ENCODE measurements around the gene IRF2BPL. TPM values are rescaled to one million over a fixed set of nuclear protein-coding genes. Genes with fewer than 3 reads are reported as not detected.

The IRF2BPL gene
- total RNA-seq, 2 experiments from 2014 or later = 26.0 to 29.9 TPM

DNA sequence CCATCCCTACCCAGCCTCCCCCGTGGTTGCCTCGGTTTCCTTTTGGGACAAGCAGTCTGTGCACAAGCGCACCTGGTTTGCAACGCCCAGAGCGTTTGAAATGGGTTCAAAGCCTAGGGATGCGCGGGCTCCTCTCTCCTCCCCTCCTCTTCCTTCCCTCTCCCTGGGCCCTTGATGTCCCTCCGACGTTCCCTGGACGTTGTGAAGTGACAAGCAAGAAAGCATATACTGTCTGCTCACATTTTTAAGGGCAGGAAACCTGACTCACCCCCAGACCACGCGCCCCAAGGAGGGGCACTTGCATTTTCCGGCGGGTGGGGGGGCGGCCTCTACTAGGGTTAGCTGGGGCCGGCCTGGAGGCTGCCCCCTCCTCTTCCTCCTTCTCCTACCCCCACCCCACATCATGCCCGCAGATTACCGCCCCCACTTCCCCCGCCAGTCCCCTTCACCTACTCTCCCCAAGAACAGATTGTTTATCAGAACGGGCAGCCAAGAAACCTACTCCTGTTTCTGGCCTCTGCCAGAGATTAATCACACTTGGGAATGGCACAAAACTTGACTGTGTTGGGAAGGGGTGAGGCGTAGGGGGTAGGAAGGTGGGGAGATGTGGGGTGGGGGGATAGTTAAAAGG, 9.5 kb upstream of the IRF2BPL start:
- H3K9me3 Mint-ChIP-seq = no peaks in the 10 kb centered on the region
- CTCF ChIA-PET = interaction anchor here (1.7 kb wide), 1 partner anchor 162 kb away, joined by 7 read pairs; no protein-coding TSS in a partner anchor
- peaks cover 89% of the 10 kb centered on the region for H3K4me1 Mint-ChIP-seq

DNA sequence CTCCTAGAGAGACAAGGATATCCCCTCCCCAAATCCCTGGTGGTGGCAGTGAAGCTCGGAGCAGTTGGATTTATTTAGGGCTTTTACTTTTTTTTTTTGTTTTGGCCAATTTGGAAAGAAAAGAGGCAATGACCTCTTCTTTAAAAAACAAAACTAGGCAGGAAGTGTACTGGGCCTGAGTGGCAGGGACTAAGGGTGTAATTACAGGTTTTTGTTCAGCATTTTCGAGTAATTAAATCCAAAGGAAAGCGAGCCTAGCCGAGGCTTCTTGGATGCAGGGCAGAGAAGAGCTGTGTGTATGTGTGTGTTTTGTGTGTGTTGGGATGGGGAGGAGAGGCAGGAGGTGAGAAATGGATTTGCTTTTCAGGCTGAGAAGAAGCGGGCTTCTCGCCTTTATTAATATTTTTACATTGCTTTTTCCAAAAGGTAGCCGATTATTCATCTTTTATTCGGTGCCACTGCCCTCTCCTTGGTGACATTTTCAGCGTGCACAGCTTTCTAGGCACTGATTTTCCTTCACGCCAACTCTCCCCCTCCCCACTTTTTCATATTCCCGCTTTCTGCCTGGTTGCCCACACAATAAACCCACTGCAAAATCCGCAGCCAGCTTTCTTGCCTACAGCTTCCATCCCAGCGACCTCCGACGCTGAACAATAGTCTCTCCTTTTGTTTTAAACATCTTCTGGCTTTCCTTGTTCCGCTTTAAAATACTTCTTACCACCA, 8.9 kb upstream of the IRF2BPL start:
- Mint-ChIP-seq H3K36me3 (ENCODE audit: low read depth) (peaks cover 3% of the 10 kb centered on the region), H3K4me1 (peaks cover 90% of the 10 kb centered on the region), H3K27ac (peak overlapping the region; percentile 97), H3K4me3 (peak overlapping the region; percentile 64), H3K9me3 (no peaks in the 10 kb centered on the region), H3K27me3 (no peaks in the 10 kb centered on the region)
- ChIA-PET POLR2A (no interaction called here), CTCF (interaction anchor here (1.1 to 1.4 kb wide), 2 partner anchors 8 to 161 kb away, joined by 4 read pairs; no protein-coding TSS in a partner anchor)
- no peak for DNase-seq

More for the DNA sequence above, 9.5 kb upstream of the IRF2BPL start:
- peak overlapping the region; percentile 97 for H3K27ac Mint-ChIP-seq
- peaks cover 3% of the 10 kb centered on the region for H3K36me3 Mint-ChIP-seq (ENCODE audit: low read depth)
- peak overlapping the region; percentile 64 for H3K4me3 Mint-ChIP-seq
- POLR2A ChIA-PET = no interaction called here
- H3K27me3 Mint-ChIP-seq = no peaks in the 10 kb centered on the region
- peak; percentile 47 for DNase-seq

DNA sequence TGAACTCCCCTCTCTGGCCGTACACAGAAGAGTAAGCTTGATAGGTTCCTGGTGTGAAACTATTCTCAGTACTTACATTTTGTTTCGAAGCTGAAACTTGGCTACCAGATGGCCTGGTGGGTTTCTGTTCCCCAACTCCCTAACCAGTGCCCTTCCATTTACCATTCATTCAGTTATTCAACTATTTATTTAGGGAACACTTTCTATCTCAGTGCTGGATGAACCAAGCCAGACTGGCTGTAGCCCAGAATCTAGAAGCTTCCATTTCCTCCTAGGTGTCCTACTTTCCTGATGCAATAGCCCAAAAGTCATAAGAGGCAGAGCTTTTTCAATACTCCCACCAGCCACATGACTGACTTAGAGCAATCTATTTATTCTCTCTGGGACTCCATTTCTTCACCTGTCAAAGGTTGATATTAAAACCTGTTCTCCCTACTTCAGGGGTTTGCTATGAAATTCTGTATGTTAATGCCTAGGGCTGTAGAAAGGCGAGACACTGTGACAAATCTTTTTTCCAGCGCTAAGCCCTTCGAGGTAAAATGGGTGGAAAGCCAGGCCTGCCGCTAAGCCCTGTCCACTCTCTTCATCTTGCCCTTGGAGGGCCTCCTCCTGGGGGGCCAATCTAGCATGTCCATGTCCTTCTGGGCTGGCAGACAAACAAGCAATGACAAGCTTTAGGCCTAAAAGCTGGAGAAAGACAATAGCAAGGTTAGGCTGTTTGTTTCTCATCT, 8.1 kb upstream of the IRF2BPL start:
- Mint-ChIP-seq H3K4me1 (peaks cover 90% of the 10 kb centered on the region), H3K36me3 (ENCODE audit: low read depth) (peaks cover 3% of the 10 kb centered on the region), H3K9me3 (no peaks in the 10 kb centered on the region), H3K4me3 (no peak overlapping the region), H3K27me3 (no peaks in the 10 kb centered on the region), H3K27ac (peak overlapping the region; percentile 97)
- no peak for DNase-seq
- POLR2A ChIA-PET = no interaction called here
- CTCF ChIA-PET = interaction anchor here (1.1 to 2.9 kb wide), 3 partner anchors 8 to 161 kb away, joined by 4 to 17 read pairs (median 4); no protein-coding TSS in a partner anchor

DNA sequence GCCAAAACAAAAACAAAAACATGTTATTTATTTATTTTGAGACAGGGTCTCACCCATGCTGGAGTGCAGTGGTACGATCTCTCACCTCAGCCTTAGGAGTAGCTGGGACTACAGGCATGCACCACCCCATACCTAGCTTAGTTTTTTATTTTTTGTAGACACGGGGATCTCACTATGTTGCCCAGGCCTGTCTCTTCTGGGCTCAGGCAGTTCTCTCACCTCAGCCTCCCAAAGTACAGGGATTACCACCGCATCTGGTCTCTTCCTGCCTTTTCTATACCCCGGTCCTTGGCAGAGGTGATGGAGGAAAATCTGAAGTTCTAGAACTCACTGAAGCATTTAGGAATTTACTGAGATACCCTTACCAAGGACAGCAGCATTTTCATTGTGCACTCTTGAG, 6.8 kb upstream of the IRF2BPL start:
- Mint-ChIP-seq H3K27ac (no peak overlapping the region), H3K9me3 (no peaks in the 10 kb centered on the region), H3K4me1 (peaks cover 87% of the 10 kb centered on the region), H3K27me3 (no peaks in the 10 kb centered on the region), H3K36me3 (ENCODE audit: low read depth) (peaks cover 3% of the 10 kb centered on the region), H3K4me3 (peak overlapping the region; percentile 9)
- ChIA-PET POLR2A (no interaction called here), CTCF (interaction anchor here (1.0 to 2.9 kb wide), 3 partner anchors 74 to 122 kb away, joined by 5 to 17 read pairs (median 6); no protein-coding TSS in a partner anchor)
- no peak for DNase-seq

DNA sequence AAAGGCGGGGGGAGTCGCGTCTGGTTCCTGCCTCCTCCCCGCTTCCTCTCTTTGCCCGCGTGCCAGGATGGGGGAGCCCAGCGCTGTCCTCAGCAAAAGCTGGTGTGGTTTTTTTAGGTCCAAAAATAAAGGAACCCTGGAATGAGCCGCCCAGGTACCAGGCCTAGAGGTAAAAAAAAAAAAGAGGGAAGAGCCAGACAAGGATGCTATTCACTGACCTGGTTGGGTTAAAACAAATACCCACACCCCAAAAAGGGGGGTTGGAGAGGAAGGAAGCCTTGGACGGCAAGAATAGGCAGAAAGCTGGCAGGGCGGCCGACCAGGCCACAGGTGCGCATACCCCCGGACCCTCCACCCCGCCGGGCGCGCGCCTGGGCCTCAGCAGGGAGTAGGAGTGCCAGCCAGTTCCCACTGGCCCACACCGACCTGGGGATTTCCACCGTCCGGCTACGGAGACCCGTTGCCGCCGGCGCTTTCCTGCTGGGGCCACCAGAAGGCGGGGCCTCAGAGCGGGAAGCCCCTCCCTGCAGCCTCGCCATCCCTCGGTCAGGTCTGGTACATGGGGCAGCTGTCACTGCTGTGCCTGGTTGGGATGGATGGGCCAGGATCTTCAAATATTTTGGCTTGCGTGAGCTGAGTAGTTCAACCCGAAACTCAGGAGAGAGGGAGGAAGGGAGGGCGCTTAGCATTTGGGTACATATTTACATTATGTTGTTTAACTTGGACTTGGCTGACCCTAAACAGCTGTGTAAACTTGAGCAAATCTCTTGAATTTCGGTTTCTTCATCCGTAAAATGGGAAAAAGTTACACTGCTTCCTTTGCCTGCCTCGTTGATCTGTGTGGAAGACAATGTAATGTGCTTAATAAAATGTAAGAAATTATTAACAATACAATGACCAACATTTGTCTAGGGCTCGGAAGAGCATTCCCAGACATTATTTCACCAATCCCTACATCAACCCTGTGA, 5.4 kb upstream of the IRF2BPL start:
- POLR2A ChIA-PET = interaction anchor here (0.6 to 1.1 kb wide), 3 partner anchors 65 to 78 kb away, joined by 4 to 5 read pairs (median 4); no protein-coding TSS in a partner anchor

DNA sequence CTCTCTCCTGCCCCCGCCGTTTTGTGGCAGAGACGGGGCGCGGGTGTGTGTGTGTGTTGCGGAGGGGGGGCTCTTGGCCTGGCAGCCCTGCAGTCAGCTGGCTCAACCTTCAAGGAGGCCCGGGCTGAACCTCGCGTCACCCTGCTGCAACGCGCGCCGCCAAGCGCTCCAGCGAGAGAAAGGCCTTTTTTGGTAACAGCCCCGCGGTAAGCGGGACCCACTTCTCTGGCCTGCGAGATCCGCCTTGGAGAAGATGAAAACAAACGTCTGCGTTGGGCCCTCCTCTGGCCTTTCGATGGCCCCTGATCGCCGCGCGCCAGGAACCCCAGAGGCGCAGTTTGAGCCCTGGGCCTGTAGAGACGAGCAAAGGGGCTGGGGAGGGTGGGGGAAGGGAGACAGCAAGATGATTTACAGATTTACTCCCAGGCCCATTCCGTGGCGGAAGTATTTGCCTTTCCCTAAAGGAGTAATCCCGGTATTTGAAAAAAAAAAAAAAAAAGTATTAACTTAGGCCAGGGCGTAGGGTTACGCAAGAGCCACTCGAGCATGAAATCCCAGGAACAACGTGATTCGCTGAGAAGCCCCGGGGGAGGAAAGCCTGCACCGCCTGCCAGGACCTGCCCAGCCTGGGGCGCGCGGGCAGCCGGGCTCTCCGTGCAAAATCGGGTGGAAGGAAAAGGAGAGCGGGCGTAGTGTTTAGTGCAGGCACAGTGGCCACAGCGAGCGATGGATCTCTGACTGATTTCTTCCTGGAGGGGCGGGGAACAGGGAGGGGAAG, 4.5 kb upstream of the IRF2BPL start:
- peak; percentile 84 for DNase-seq
- no peaks in the 10 kb centered on the region for H3K27me3 Mint-ChIP-seq
- H3K36me3 Mint-ChIP-seq (ENCODE audit: low read depth) = peaks cover 10% of the 10 kb centered on the region
- H3K4me3 Mint-ChIP-seq = peak overlapping the region; percentile 92
- H3K4me1 Mint-ChIP-seq = peaks cover 84% of the 10 kb centered on the region
- H3K9me3 Mint-ChIP-seq = no peaks in the 10 kb centered on the region
- CTCF ChIA-PET = interaction anchor here (0.8 to 3.5 kb wide), 4 partner anchors 9 to 124 kb away, joined by 3 to 14 read pairs (median 4); no protein-coding TSS in a partner anchor
- POLR2A ChIA-PET = interaction anchor here (1.1 kb wide), 1 partner anchor 64 kb away, joined by 4 read pairs; no protein-coding TSS in a partner anchor
- peak overlapping the region; percentile 96 for H3K27ac Mint-ChIP-seq

More for the DNA sequence above, 5.4 kb upstream of the IRF2BPL start:
- peaks cover 6% of the 10 kb centered on the region for H3K36me3 Mint-ChIP-seq (ENCODE audit: low read depth)
- CTCF ChIA-PET = interaction anchor here (0.6 to 2.9 kb wide), 3 partner anchors 12 to 121 kb away, joined by 4 to 17 read pairs (median 4); no protein-coding TSS in a partner anchor
- peaks cover 89% of the 10 kb centered on the region for H3K4me1 Mint-ChIP-seq
- H3K9me3 Mint-ChIP-seq = no peaks in the 10 kb centered on the region
- H3K4me3 Mint-ChIP-seq = peak overlapping the region; percentile 92
- H3K27me3 Mint-ChIP-seq = no peaks in the 10 kb centered on the region
- peak; percentile 74 for DNase-seq
- H3K27ac Mint-ChIP-seq = peak overlapping the region; percentile 96

DNA sequence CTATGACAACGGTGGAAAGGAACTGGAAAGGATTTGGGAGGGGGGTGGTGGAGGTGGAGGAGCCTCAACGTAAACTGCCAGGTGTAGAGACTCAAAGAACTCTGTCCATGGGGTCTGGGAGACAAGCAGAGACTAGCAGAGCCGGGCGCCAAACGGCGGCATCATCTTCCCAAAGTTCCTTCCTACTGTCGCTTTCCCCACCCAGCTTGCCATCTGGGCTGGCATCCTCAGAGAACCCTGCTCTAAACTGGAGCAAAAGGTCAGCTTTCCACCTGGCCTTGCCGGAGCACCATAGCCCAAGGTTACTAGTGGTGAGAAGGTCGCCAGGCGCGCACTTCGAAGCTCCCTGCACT, 4.0 kb upstream of the IRF2BPL start:
- H3K4me3 Mint-ChIP-seq = peak overlapping the region; percentile 92
- peak overlapping the region; percentile 96 for H3K27ac Mint-ChIP-seq
- POLR2A ChIA-PET = no interaction called here
- CTCF ChIA-PET = interaction anchor here (0.8 to 3.5 kb wide), 5 partner anchors 9 to 123 kb away, joined by 3 to 14 read pairs (median 3); no protein-coding TSS in a partner anchor
- H3K9me3 Mint-ChIP-seq = no peaks in the 10 kb centered on the region
- no peak for DNase-seq
- peaks cover 10% of the 10 kb centered on the region for H3K36me3 Mint-ChIP-seq (ENCODE audit: low read depth)
- no peaks in the 10 kb centered on the region for H3K27me3 Mint-ChIP-seq
- H3K4me1 Mint-ChIP-seq = peaks cover 78% of the 10 kb centered on the region

DNA sequence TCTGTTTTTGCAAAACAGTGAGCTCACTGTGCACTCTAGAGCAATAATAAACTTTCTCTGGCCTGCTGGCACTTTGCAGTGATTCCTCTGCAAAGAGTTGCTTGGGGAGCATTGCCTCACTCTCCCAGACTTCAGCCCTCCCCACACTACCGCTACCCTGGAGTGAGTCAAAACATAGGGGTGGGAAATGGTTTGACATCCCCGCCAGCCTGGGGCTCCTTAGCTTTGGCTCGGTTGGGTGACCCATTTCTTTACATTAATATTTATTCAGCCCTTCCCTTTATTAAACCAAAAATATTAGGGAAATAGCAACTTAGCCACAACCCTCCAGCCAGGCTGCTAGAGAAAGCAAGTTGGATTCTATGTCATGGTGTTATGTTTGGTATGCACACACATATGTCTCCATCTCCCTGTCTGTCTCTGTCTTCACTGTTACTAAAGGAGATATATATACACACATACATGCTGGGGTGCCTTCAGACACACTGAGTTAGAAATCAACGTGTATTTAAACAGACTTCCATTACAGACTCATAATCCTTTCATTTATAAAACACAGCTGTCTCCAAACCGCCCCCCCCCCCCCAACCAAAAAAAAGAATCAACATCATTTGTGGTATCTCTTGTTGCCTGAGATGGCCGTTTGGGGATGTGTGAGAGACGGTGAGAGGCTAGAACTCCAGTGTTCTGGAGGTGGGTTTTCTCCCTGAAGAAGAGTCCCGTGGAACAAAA, 3.4 kb upstream of the IRF2BPL start:
- ChIA-PET CTCF (interaction anchor here (0.9 to 3.5 kb wide), 6 partner anchors 10 to 123 kb away, joined by 3 to 14 read pairs (median 3); no protein-coding TSS in a partner anchor), POLR2A (interaction anchor here (0.6 kb wide), 1 partner anchor 70 kb away, joined by 4 read pairs; no protein-coding TSS in a partner anchor)
- Mint-ChIP-seq H3K4me3 (peak overlapping the region; percentile 92), H3K9me3 (no peaks in the 10 kb centered on the region), H3K27ac (peak overlapping the region; percentile 96), H3K36me3 (ENCODE audit: low read depth) (peaks cover 10% of the 10 kb centered on the region), H3K4me1 (peaks cover 73% of the 10 kb centered on the region), H3K27me3 (no peaks in the 10 kb centered on the region)
- DNase-seq = no peak

DNA sequence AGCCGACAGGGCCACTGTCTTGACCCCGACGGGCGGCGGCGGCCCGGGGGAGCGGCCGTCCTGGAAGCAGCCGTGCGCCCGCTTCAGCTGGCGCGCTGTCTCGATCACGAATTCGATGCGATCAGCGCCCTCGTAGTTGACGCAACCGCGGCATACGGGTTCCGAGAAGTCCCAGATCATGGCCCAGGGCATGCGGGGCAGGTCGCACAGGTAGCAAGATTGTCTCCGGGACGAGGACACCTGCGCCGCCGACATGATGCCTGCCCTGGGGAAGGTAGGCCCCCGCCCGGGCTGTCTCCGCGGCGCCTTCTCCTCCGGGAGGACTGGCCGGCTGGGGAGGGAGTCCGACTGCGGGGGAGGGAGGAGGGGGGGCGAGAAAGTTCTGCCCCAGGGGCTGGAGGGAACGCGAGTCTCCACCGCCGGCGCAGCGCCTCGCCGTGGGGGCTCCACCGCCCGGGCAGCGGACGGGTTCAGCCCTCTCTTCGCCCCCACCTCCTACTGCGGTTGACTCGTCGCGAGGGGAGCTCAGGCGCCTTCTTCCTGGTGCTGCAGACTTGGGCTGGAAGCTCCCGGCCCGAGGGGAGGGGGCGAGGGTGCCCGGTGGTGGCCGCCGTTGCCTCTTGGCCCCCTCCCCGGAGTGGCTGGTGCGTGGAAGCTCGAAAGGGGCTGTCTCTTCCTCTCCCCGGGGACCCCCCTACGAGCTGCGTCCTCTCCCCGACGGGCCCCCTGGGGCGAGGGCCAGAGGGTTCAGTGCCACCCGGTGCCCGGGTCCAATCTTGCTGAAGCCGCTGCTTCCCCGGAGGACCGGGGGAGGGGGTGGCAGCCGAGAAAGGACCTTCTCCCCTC, 747 bp downstream of the IRF2BPL start:
- Mint-ChIP-seq H3K36me3 (ENCODE audit: low read depth) (peaks cover 28% of the 10 kb centered on the region), H3K4me1 (peaks cover 68% of the 10 kb centered on the region), H3K27ac (peak overlapping the region; percentile 94), H3K4me3 (peak overlapping the region; percentile 94), H3K27me3 (no peaks in the 10 kb centered on the region), H3K9me3 (no peaks in the 10 kb centered on the region)
- CTCF ChIA-PET = interaction anchor here (0.7 to 0.9 kb wide), 4 partner anchors 10 to 114 kb away, joined by 3 read pairs; no protein-coding TSS in a partner anchor
- POLR2A ChIA-PET = interaction anchor here (0.8 kb wide), 1 partner anchor 105 kb away, joined by 3 read pairs; no protein-coding TSS in a partner anchor
- DNase-seq = peak; percentile 70

All from activated CD4-positive, alpha-beta T cell treated with anti-CD3 and anti-CD28 coated beads, Interleukin-2, amount 10 ng/mL, durations not matched to agents 7 days and 5 days (primary cell).